Measurements from ENCODE around the gene SERPINB11.
"Not testable (repeated sequence)": the region's sequence is repeated elsewhere in the genome, so short reads cannot be mapped to it uniquely, and the experiment has no call there.

The SERPINB11 gene

DNA sequence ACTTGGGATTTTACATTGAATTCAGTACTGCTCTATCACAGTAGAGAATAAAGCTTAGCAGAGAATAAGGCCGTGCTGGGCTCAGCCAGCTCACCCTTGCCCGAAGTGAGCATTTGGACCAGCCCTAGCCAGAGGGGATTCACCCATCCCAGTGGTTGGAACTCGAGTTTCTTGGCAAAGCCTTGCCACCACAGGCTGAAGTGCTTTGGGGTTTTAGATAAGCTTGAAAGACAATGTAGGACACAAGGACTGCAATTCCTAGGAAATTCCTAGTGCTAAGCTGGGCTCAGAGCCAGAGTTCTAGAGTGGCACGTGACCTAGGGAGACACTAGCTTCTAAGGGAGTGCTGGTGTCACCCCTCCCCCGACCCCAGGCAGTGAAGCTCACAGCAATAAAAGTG lies 28.0 kb downstream of the SERPINB11 start:
- no peak for DNase-seq

DNA sequence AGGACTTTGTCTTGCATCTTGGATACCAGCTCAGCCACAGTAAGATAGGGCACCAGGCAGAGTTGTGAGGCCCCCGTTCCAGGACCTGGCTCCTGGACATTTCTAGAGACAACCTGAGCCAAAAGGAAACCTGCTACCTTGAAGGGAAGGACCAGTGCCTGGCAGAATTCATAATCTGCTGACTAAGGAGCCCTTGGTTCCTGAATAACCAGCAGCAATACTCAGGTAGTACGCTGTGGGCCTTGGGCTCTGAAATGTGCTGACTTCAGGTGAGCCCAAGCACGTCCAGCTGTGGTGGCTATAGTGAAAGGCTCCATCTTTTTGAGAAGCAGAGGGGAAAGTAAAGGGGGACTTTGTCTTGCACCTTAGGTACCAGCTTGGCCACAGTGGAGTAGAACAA lies 28.5 kb downstream of the SERPINB11 start:
- DNase-seq, result no peak

DNA sequence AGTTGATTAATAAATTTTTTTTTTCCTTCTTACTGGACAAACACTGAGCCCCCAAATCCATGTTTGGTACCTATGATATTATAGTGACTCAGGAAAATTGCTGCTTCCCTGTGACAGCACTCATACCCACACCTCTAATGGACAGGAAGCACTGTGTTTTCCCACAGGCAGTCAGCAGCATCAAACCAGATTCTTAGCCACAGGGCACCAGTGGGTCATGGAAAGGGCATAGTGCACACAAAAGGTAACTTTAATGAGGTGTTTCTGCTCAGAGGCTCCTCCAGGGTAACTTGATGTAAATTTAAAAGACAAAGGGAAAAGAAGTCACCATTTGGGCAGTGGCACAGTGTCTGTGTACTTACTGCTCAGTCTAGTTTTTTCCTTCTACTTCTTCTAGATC lies 34.1 kb downstream of the SERPINB11 start:
- no peak for DNase-seq

GRCh38 chr18:63741769-63742168 lies 39.0 kb downstream of the SERPINB11 start:
- no peak for DNase-seq

GRCh38 chr18:63747006-63747405 lies 44.2 kb downstream of the SERPINB11 start:
- no peak for DNase-seq

- DNase-seq, result no peak
These were observed 46.7 kb downstream of the SERPINB11 start for GRCh38 chr18:63749489-63749888.

DNA sequence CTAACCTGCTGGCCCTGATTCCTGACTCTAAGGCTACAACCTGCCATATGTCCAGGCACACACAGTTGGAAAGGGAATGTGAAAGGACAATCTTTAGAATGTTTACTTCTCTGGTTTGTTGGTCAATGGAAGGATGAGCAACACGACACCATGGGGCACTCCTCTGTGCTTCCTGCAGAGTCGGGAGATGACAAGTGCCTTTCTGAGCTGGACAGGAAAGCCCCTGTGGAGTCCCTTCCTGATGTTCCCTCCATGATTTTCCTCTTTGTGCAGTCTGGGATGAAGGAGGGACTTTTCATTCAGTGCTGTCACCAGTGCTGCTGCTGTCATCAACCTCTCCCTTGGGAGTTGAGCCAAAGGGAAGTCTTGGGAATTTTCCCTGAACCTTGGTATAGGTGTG lies 49.9 kb downstream of the SERPINB11 start:
- DNase-seq, result no peak

- no peak for DNase-seq
These were observed 50.9 kb downstream of the SERPINB11 start for GRCh38 chr18:63753676-63754075.

- no peak for DNase-seq
These were observed 54.8 kb downstream of the SERPINB11 start for GRCh38 chr18:63757541-63757940.

GRCh38 chr18:63758615-63759240 lies 56.0 kb downstream of the SERPINB11 start:
- DNase-seq, result no peak

- not testable (repeated sequence) for DNase-seq
These were observed 57.0 kb downstream of the SERPINB11 start for GRCh38 chr18:63759786-63760185.

DNA sequence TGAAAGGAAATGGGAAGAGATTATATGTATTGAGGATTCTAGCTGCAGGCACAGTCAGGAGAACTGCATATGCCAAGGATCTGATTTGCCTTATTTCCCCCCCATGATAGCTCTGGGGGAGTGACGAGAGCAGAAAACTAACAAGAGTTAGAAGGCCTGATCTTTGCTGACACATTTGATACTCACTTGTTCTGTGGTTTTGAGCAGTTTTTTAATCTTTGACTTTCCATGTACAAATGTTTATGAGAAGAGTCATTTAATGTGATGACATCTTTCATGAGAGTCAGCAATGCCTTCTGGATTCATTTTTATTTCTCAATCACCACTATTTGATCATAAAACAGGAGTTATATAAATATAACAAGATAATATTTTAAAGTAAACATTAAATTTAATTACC lies 59.8 kb downstream of the SERPINB11 start:
- no peak for DNase-seq

- DNase-seq, result no peak
These were observed 61.3 kb downstream of the SERPINB11 start for GRCh38 chr18:63763831-63764600.

DNA sequence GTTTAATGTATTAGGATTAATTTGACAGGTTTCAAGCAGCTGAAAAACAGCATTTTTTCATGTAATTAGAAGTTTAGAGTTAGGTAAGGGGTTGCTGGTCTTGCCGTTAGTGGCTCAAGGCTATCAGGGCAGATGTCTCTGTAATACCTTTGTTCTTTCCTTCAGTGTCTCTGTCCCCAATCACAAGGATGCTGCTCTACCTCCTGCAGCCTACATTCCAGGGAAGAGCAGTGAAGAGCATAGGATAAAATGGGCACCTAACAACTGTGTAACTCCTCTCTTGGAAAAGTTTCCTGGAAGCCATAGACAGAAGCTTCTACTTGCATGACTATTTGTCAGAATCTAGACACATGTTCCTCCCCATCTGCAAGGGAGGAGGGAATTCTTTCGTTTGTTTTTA lies 63.1 kb downstream of the SERPINB11 start:
- no peak for DNase-seq
